Measurements from ENCODE around the gene PARVA. TPM values are rescaled to one million over a fixed set of nuclear protein-coding genes. Genes with fewer than 3 reads are reported as not detected.
A peak's percentile ranks its signal among the peaks of the same experiment; 100 is the strongest.
"Not testable (repeated sequence)": the region's sequence is repeated elsewhere in the genome, so short reads cannot be mapped to it uniquely, and the experiment has no call there.

Gene PARVA
- total RNA-seq, 1 donor from 2014 or later = 176 TPM

- ATAC-seq; intact Hi-C loops (cut with DNase I); DNase-seq (ENCODE audit: low spot score): not testable (repeated sequence)
These were observed 10.3 kb upstream of the PARVA start for GRCh38 chr11:12367057-12367456.

- ATAC-seq (no peak), DNase-seq (ENCODE audit: low spot score) (no peak)
These were observed 5.3 kb upstream of the PARVA start for GRCh38 chr11:12372111-12372510.

GRCh38 chr11:12375720-12376119, 1.7 kb upstream of the PARVA start:
- intact Hi-C loops (cut with DNase I) = no loop called here
- DNase-seq (ENCODE audit: low spot score) (no peak), ATAC-seq (no peak)

More at GRCh38 chr11:12372111-12372510, 5.3 kb upstream of the PARVA start:
- intact Hi-C loops (cut with DNase I) = no loop called here

GRCh38 chr11:12376259-12377081, 901 bp upstream of the PARVA start:
- ATAC-seq (peak; percentile 88), DNase-seq (ENCODE audit: low spot score) (no peak)
- intact Hi-C loops (cut with DNase I) = no loop called here

GRCh38 chr11:12377824-12378593, 638 bp downstream of the PARVA start:
- ATAC-seq = peak; percentile 55
- intact Hi-C loops (cut with DNase I) = no loop called here
- DNase-seq (ENCODE audit: low spot score) = peak; percentile 80

GRCh38 chr11:12380565-12381325, 3.4 kb downstream of the PARVA start:
- no peak for DNase-seq (ENCODE audit: low spot score)
- intact Hi-C loops (cut with DNase I) = no loop called here
- no peak for ATAC-seq

GRCh38 chr11:12381875-12382274, 4.5 kb downstream of the PARVA start:
- no peak for DNase-seq (ENCODE audit: low spot score)
- intact Hi-C loops (cut with DNase I) = no loop called here
- ATAC-seq = no peak

GRCh38 chr11:12382451-12382850, 5.1 kb downstream of the PARVA start:
- ATAC-seq (no peak), DNase-seq (ENCODE audit: low spot score) (no peak)
- intact Hi-C loops (cut with DNase I) = no loop called here

GRCh38 chr11:12386309-12386708, 8.9 kb downstream of the PARVA start:
- DNase-seq (ENCODE audit: low spot score) = no peak
- intact Hi-C loops (cut with DNase I) = no loop called here
- no peak for ATAC-seq

GRCh38 chr11:12386745-12387144, 9.4 kb downstream of the PARVA start:
- ATAC-seq = peak; percentile 67
- intact Hi-C loops (cut with DNase I) = no loop called here
- no peak for DNase-seq (ENCODE audit: low spot score)

- ATAC-seq (peak; percentile 70), DNase-seq (ENCODE audit: low spot score) (no peak)
These were observed 10.8 kb downstream of the PARVA start for GRCh38 chr11:12388173-12388572.

GRCh38 chr11:12388939-12389670, 11.7 kb downstream of the PARVA start:
- intact Hi-C loops (cut with DNase I) = no loop called here
- DNase-seq (ENCODE audit: low spot score) (no peak), ATAC-seq (peak; percentile 18)

More at GRCh38 chr11:12388173-12388572, 10.8 kb downstream of the PARVA start:
- intact Hi-C loops (cut with DNase I) = no loop called here

- intact Hi-C loops (cut with DNase I) = no loop called here
- DNase-seq (ENCODE audit: low spot score) (no peak), ATAC-seq (no peak)
These were observed 12.6 kb downstream of the PARVA start for GRCh38 chr11:12389676-12390657.

- ATAC-seq (no peak), DNase-seq (ENCODE audit: low spot score) (no peak)
- intact Hi-C loops (cut with DNase I) = no loop called here
These were observed 13.3 kb downstream of the PARVA start for GRCh38 chr11:12390687-12391110.

GRCh38 chr11:12392672-12393071, 15.3 kb downstream of the PARVA start:
- intact Hi-C loops (cut with DNase I) = no loop called here
- DNase-seq (ENCODE audit: low spot score) = no peak
- ATAC-seq = no peak

GRCh38 chr11:12393691-12394090, 16.3 kb downstream of the PARVA start:
- intact Hi-C loops (cut with DNase I) = no loop called here
- DNase-seq (ENCODE audit: low spot score) = no peak
- ATAC-seq = no peak

- no peak for ATAC-seq
- no peak for DNase-seq (ENCODE audit: low spot score)
- intact Hi-C loops (cut with DNase I) = no loop called here
These were observed 17.2 kb downstream of the PARVA start for GRCh38 chr11:12394601-12395000.

GRCh38 chr11:12395333-12395732, 18.0 kb downstream of the PARVA start:
- intact Hi-C loops (cut with DNase I) = no loop called here
- DNase-seq (ENCODE audit: low spot score) (no peak), ATAC-seq (no peak)
